ENCODE data around the gene KPNA1. TPM values are rescaled to one million over a fixed set of nuclear protein-coding genes. Genes with fewer than 3 reads are reported as not detected.
A peak's percentile ranks its signal among the peaks of the same experiment; 100 is the strongest.
"Not testable (repeated sequence)": the region's sequence is repeated elsewhere in the genome, so short reads cannot be mapped to it uniquely, and the experiment has no call there.

KPNA1 gene
- total and polyA plus RNA-seq, 5 donors = 12.7 to 66.9 (median 50.4) TPM

DNA sequence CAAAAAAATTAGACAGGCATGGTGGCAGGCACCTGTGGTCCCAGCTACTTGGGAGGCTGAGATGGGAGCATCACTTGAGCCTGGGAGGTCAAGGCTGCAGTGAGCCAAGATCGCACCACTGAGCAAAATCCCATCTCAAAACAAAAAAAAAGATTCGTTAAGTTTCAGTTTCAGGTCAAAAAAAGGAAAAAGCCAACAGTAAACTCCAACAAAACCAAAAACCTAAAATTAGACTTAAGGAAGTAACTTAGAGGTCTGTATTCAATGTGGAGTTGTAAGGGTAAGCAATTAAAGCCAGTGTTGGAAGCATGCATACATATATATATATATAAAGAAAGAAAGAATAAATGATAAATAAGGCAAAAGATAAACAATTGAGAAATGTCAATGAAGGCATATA lies 11.8 kb downstream of the KPNA1 start:
- H3K27ac ChIP-seq (ENCODE audit: low read length) = no peak overlapping the region
- H3K4me3 ChIP-seq (ENCODE audit: low read length) = no peak overlapping the region
- intact Hi-C loops (cut with DNase I) = no loop called here
- peaks cover 9% of the 10 kb centered on the region for H3K4me1 ChIP-seq (ENCODE audit: control insufficient read depth, insufficient read depth, low read length)
- H3K9me3 ChIP-seq (ENCODE audit: control insufficient read depth, low read length) = no peaks in the 10 kb centered on the region
- ATAC-seq (no peak), DNase-seq (no peak)
- no peaks in the 10 kb centered on the region for H3K27me3 ChIP-seq (ENCODE audit: control insufficient read depth, insufficient read depth)
- WGBS = 77% methylated on average over 2 of the region's 2 CpGs

DNA sequence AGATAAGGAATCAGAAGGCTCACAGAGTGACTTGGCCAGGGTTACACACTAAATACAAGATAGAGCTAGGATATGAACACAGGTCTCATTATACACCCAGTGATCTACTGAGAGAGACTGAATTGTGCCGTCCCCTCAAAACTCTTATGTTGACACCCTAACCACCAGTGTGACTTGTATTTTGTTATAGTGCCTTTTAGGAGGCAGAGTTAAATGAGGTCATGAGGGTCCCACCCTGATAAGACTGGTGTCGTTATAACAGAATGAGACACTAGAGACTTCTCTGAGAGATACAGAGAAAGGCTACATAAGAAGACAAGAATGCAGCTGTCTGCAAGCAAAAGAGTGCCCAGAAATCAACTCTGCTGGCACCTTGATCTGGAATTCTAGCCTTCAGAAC lies 12.6 kb downstream of the KPNA1 start:
- Histone ChIP-seq H3K27ac (ENCODE audit: low read length) (no peak overlapping the region), H3K9me3 (ENCODE audit: control insufficient read depth, low read length) (no peaks in the 10 kb centered on the region), H3K4me1 (ENCODE audit: control insufficient read depth, insufficient read depth, low read length) (peaks cover 9% of the 10 kb centered on the region), H3K27me3 (ENCODE audit: control insufficient read depth, insufficient read depth) (no peaks in the 10 kb centered on the region), H3K4me3 (ENCODE audit: low read length) (no peak overlapping the region)
- no peak for DNase-seq
- peak; percentile 80 to 91 for ATAC-seq
- WGBS = 22% methylated on average over 2 of the region's 2 CpGs
- intact Hi-C loops (cut with DNase I) = no loop called here

DNA sequence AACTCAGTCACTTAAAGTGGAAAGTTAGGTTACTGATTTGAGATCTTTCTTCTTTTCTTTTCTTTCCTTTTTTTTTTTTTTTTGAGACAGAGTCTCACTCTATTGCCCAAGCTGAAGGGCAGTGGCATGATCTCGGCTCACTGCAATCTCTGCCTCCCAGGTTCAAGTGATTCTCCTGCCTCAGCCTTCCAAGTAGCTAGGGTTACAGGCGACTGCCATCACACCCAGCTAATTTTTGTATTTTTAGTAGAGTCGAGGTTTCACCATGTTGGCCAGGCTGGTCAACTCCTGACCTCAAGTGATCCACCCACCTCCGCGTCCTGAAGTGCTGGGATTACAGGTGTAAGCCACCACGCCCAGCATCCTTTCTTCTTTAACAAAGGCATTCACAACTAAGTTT lies 13.8 kb downstream of the KPNA1 start:
- H3K9me3 ChIP-seq (ENCODE audit: control insufficient read depth, low read length); ATAC-seq; intact Hi-C loops (cut with DNase I); H3K27me3 ChIP-seq (ENCODE audit: control insufficient read depth, insufficient read depth); DNase-seq; H3K27ac ChIP-seq (ENCODE audit: low read length); H3K4me3 ChIP-seq (ENCODE audit: low read length): not testable (repeated sequence)
- peaks cover 10% of the 10 kb centered on the region for H3K4me1 ChIP-seq (ENCODE audit: control insufficient read depth, insufficient read depth, low read length)
- WGBS = 91% methylated on average over 6 of the region's 6 CpGs

DNA sequence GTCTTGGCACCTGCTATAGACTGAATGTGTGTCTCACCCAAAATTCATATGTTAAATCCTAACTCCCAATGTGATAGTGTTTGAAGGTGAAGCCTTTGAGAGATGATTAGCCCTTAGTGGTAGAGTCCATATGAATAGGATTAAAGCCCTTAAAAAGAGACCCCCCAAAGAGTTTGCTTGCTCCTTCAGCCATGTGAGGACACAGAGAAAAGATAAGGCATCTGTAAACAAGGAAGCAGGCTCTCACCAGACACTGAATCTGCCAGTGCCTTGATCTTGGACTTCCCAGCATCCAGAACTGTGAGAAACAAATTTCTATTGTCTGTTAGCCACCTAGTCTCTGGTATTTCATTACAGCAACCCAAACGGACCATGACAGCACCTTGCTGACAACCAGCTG lies 16.6 kb downstream of the KPNA1 start:
- intact Hi-C loops (cut with DNase I) = no loop called here
- H3K27ac ChIP-seq (ENCODE audit: low read length) = no peak overlapping the region
- no peak overlapping the region for H3K4me3 ChIP-seq (ENCODE audit: low read length)
- H3K27me3 ChIP-seq (ENCODE audit: control insufficient read depth, insufficient read depth) = no peaks in the 10 kb centered on the region
- ATAC-seq (no peak), DNase-seq (no peak)
- H3K4me1 ChIP-seq (ENCODE audit: control insufficient read depth, insufficient read depth, low read length) = peaks cover 8% of the 10 kb centered on the region
- H3K9me3 ChIP-seq (ENCODE audit: control insufficient read depth, low read length) = no peaks in the 10 kb centered on the region
- WGBS = 51% methylated on average over 1 of the region's 1 CpG

DNA sequence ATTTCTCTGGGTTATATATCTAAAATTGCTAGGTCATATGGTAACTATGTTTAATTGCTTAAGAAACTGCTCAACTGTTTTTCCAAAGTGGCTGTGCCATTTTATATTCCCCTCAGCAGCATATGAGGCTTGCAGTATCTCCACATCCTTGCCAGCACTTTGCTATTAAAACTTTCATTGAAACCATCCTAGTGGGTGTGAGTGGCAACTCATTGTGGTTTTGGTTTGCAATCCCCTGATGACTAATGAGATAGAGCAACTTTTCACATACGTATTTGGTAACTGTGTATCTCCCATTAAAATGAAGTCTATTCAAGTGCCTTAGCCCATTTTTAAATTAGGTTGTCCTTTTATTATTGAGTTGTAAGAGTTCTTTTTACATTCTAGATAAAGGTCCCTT lies 17.3 kb downstream of the KPNA1 start:
- intact Hi-C loops (cut with DNase I) = no loop called here
- Histone ChIP-seq H3K27ac (ENCODE audit: low read length) (no peak overlapping the region), H3K4me3 (ENCODE audit: low read length) (no peak overlapping the region), H3K4me1 (ENCODE audit: control insufficient read depth, insufficient read depth, low read length) (peaks cover 6% of the 10 kb centered on the region), H3K9me3 (ENCODE audit: control insufficient read depth, low read length) (no peaks in the 10 kb centered on the region), H3K27me3 (ENCODE audit: control insufficient read depth, insufficient read depth) (no peaks in the 10 kb centered on the region)
- DNase-seq (no peak), ATAC-seq (peak in 1 of 2 donors; percentile 45)
- 67% methylated on average over 1 of the region's 1 CpG for WGBS

DNA sequence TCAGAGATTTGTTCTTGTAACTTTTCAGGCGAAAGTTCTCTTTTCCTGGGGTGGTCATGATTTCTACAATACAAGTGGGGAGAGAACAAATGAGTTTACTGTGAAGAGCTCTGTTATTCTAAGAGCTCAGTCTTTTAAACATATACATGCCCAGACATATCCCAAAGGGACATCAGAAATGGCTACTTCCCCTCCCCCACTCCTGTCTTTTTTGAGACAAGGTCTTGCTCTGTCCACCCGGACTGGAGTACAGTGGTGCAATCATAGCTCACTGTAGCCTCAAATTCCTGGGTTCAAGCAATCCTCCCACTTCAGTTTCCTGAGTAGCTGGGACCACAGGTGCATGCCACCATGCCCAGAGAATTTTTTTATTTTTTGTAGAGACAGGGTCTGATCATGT lies 18.2 kb downstream of the KPNA1 start:
- Histone ChIP-seq H3K27ac (ENCODE audit: low read length) (no peak overlapping the region), H3K4me1 (ENCODE audit: control insufficient read depth, insufficient read depth, low read length) (peaks cover 3% of the 10 kb centered on the region), H3K4me3 (ENCODE audit: low read length) (no peak overlapping the region), H3K9me3 (ENCODE audit: control insufficient read depth, low read length) (no peaks in the 10 kb centered on the region), H3K27me3 (ENCODE audit: control insufficient read depth, insufficient read depth) (no peaks in the 10 kb centered on the region)
- ATAC-seq = no peak
- whole genome bisulfite sequencing = 78% methylated on average over 2 of the region's 2 CpGs
- DNase-seq = no peak
- intact Hi-C loops (cut with DNase I) = no loop called here

DNA sequence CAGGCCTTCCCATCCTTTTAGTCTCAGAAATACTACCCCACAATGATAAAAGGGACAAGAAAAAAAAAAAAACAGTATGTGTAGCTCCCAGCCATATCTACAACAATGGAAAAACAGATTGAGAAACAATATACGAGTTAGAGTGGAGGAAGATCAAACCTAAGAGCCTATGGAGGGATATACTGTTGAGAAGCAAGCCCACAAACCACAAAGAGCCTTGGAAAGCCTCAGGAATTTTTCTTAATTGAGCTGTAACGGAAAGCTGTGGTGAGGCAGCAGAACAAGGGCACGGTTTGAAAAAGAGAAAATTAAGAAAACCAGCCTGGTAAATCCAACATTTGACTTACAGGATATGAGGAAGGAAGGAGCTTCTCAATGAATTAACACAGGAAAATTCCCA lies 21.4 kb downstream of the KPNA1 start:
- Histone ChIP-seq H3K27ac (ENCODE audit: low read length) (no peak overlapping the region), H3K4me3 (ENCODE audit: low read length) (no peak overlapping the region), H3K4me1 (ENCODE audit: control insufficient read depth, insufficient read depth, low read length) (peaks cover 2% of the 10 kb centered on the region), H3K27me3 (ENCODE audit: control insufficient read depth, insufficient read depth) (no peaks in the 10 kb centered on the region), H3K9me3 (ENCODE audit: control insufficient read depth, low read length) (no peaks in the 10 kb centered on the region)
- DNase-seq (no peak), ATAC-seq (no peak)
- WGBS = 87% methylated on average over 3 of the region's 3 CpGs
- intact Hi-C loops (cut with DNase I) = no loop called here

DNA sequence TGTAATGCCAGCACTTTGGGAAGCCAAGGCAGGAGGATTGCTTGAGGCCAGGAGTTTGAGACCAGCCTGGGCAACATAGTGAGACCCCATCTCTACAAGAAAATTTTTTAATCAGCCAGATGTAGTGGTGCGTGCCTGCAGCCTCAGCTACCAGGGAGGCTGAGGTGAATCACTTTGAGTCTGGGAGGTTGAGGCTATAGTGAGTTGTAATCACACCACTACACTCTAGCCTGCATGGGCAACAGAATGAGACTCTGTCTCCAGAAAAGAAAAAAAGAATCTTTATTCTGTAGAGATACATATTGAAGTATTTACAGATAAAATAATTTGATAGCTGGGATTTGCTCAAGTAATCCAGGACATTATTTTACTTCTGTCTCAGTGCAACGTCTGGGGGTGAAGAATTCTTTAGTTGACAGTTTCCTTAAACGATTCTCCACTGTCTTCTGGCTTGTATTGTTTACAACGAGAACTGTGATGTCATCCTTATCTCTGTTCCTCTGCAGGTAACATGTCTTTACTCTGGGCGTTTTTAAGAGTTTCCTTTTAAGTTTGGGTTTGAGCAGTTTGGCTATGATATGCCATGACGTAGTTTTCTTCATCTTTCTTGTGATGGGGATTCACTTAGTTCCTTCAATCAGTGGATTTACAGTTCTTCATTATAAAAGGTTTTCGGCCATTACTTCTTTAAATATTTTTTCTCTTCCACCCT lies 26.3 kb downstream of the KPNA1 start:
- intact Hi-C loops (cut with DNase I) = no loop called here
- no peak for ATAC-seq
- no peaks in the 10 kb centered on the region for H3K9me3 ChIP-seq (ENCODE audit: control insufficient read depth, low read length)
- no peaks in the 10 kb centered on the region for H3K4me1 ChIP-seq (ENCODE audit: control insufficient read depth, insufficient read depth, low read length)
- H3K27me3 ChIP-seq (ENCODE audit: control insufficient read depth, insufficient read depth) = no peaks in the 10 kb centered on the region
- no peak overlapping the region for H3K27ac ChIP-seq (ENCODE audit: low read length)
- 66% methylated on average over 7 of the region's 7 CpGs for WGBS
- no peak overlapping the region for H3K4me3 ChIP-seq (ENCODE audit: low read length)
- DNase-seq = no peak

DNA sequence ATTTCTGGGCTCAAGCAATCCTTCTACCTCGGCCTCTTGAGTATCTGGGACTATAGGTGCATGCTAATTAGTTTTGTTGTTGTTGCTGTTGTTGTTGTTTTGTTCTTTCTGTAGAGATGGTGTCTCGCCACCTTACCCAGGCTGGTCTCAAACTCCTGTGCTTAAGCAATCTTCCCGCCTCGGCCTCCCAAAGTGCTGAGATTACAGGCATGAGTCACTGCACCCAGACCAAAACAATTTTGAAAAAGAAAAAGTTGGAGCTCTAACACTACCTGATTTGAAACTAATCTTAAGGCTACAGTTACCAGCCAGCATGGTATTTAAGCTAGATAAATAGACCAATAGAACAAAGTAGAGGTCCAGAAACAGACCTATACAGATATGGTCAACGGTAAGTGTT lies 29.8 kb downstream of the KPNA1 start:
- Histone ChIP-seq H3K4me3 (ENCODE audit: low read length) (no peak overlapping the region), H3K4me1 (ENCODE audit: control insufficient read depth, insufficient read depth, low read length) (no peaks in the 10 kb centered on the region), H3K9me3 (ENCODE audit: control insufficient read depth, low read length) (no peaks in the 10 kb centered on the region), H3K27ac (ENCODE audit: low read length) (no peak overlapping the region), H3K27me3 (ENCODE audit: control insufficient read depth, insufficient read depth) (no peaks in the 10 kb centered on the region)
- 82% methylated on average over 5 of the region's 5 CpGs for WGBS
- no peak for DNase-seq
- no peak for ATAC-seq
- intact Hi-C loops (cut with DNase I) = no loop called here

DNA sequence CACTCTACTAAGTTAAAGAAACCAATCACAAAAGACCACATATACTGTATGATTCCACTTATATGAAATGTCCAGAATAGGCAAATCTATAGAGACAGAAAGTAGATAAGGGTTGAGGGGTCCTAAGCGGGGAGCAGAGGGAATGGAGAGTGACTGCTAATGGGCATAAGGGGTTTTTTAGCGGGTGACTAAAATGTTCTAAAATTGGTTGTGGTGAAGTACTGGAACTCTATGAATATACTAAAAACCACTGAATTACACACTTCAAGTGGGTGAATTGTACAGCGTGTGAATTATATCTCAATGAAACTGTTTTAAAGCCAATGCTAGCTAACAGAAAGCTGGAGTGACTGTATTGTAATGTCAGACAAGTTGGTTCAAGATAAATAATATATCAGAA lies 33.3 kb downstream of the KPNA1 start:
- DNase-seq = no peak
- Histone ChIP-seq H3K4me1 (ENCODE audit: control insufficient read depth, insufficient read depth, low read length) (peaks cover 4% of the 10 kb centered on the region), H3K9me3 (ENCODE audit: control insufficient read depth, low read length) (no peaks in the 10 kb centered on the region), H3K27me3 (ENCODE audit: control insufficient read depth, insufficient read depth) (no peaks in the 10 kb centered on the region), H3K27ac (ENCODE audit: low read length) (no peak overlapping the region), H3K4me3 (ENCODE audit: low read length) (no peak overlapping the region)
- 99% methylated on average over 3 of the region's 3 CpGs for WGBS
- ATAC-seq = no peak
- intact Hi-C loops (cut with DNase I) = no loop called here

DNA sequence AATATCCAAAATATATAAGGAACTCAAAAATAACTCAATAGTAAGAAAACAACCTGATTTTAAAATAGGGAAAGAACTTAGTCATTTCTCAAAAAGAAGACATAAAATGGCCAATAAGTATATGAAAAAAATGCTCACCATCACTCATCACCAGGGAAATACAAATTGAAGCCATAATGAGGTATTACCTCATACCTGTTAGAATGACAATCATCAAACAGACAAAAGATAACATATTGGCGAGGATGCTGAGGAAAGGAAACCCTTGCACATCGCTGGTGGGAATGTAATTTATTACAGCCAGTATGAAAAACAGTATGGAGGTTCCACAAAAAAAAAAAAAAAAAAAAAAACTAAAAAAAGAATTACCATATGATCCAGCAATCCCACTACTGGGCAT lies 38.2 kb downstream of the KPNA1 start:
- H3K27ac ChIP-seq (ENCODE audit: low read length) = no peak overlapping the region
- 82% methylated on average over 2 of the region's 2 CpGs for WGBS
- no peak overlapping the region for H3K4me3 ChIP-seq (ENCODE audit: low read length)
- ATAC-seq (no peak), DNase-seq (no peak)
- intact Hi-C loops (cut with DNase I) = no loop called here
- peaks cover 4% of the 10 kb centered on the region for H3K4me1 ChIP-seq (ENCODE audit: control insufficient read depth, insufficient read depth, low read length)
- no peaks in the 10 kb centered on the region for H3K9me3 ChIP-seq (ENCODE audit: control insufficient read depth, low read length)
- no peaks in the 10 kb centered on the region for H3K27me3 ChIP-seq (ENCODE audit: control insufficient read depth, insufficient read depth)

DNA sequence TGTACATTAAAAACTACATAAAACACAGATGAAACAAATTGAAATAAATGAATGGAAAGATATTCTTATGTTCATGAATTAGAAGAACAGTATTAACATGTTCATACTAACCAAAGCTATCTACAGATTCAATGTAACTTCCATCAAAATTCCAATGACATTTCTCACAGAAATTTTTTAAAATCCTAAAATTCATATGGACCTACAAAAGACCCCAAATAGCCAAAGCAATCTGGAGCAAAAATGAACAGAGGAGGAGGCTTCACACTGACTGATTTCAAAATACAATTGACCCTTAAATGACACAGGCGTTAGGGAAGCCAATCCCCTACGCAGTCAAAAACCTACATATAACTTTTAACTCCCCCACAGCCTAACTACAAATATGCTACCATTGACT lies 39.4 kb downstream of the KPNA1 start:
- intact Hi-C loops (cut with DNase I) = no loop called here
- Histone ChIP-seq H3K4me3 (ENCODE audit: low read length) (no peak overlapping the region), H3K27me3 (ENCODE audit: control insufficient read depth, insufficient read depth) (no peaks in the 10 kb centered on the region), H3K9me3 (ENCODE audit: control insufficient read depth, low read length) (no peaks in the 10 kb centered on the region), H3K27ac (ENCODE audit: low read length) (no peak overlapping the region), H3K4me1 (ENCODE audit: control insufficient read depth, insufficient read depth, low read length) (peaks cover 4% of the 10 kb centered on the region)
- DNase-seq = no peak
- no peak for ATAC-seq
- 89% methylated on average over 2 of the region's 2 CpGs for WGBS
